ENCODE data around the gene TPCN1. TPM values are rescaled to one million over a fixed set of nuclear protein-coding genes. Genes with fewer than 3 reads are reported as not detected.

TPCN1 gene
- total RNA-seq, 4 donors from 2014 or later = 15.5 to 48.8 (median 34.5) TPM

- H3K27me3 ChIP-seq = no peaks in the 10 kb centered on the region
- DNase-seq = no peak
- TF ChIP-seq POLR2A (IDR thresholded peaks at IDR 0.05) (no peak), CTCF (IDR thresholded peaks at IDR 0.05) (no peak)
- no peak overlapping the region for H3K4me3 ChIP-seq
- intact Hi-C loops (cut with DNase I) = no loop called here
- no peak overlapping the region for H3K27ac ChIP-seq
- WGBS, 2 donors = 57 to 61% methylated on average over 6 of the region's 6 CpGs
- H3K4me1 ChIP-seq = no peaks in the 10 kb centered on the region
- H3K9me3 ChIP-seq = no peaks in the 10 kb centered on the region
- peaks cover 38 to 100% (median 39%) of the 10 kb centered on the region in 3 donors for H3K36me3 ChIP-seq
These were observed 70.8 kb downstream of the TPCN1 start for GRCh38 chr12:113292091-113292490.

GRCh38 chr12:113292547-113292946 is 71.3 kb downstream of the TPCN1 start:
- intact Hi-C loops (cut with DNase I) = no loop called here
- DNase-seq = no peak
- WGBS, 2 donors = 81 to 92% methylated on average over 6 to 7 of the region's 7 CpGs
- Histone ChIP-seq H3K4me3 (no peak overlapping the region), H3K9me3 (no peaks in the 10 kb centered on the region), H3K36me3 (peaks cover 33 to 100% (median 35%) of the 10 kb centered on the region in 3 donors), H3K4me1 (peaks cover 0 to 4% (median 0%) of the 10 kb centered on the region in 3 donors), H3K27ac (no peak overlapping the region), H3K27me3 (no peaks in the 10 kb centered on the region)
- TF ChIP-seq CTCF (IDR thresholded peaks at IDR 0.05) (no peak), POLR2A (IDR thresholded peaks at IDR 0.05) (no peak)

DNA sequence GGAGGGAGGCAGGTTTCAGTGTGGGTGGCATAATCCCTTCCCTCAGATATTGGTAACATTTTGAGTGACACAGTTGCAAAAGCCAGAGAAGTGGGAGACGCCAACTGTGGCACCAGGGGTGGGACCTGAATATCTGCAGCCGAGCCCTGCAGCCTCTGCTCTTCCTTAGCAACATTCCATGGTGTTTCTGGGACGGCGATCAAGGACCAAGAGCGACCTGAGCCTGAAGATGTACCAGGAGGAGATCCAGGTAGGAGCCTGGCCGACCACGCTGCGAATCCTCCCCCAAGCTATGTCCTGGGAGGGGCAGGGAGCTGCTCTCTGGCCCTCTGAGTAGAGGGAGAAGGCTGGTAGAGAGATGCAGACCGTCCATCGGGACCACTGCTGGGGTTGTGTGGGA is 71.8 kb downstream of the TPCN1 start:
- TF ChIP-seq POLR2A (IDR thresholded peaks at IDR 0.05) (no peak), CTCF (IDR thresholded peaks at IDR 0.05) (no peak)
- DNase-seq = no peak
- H3K27ac ChIP-seq = no peak overlapping the region
- 90 to 93% methylated on average over 6 of the region's 10 CpGs for WGBS, 2 donors
- intact Hi-C loops (cut with DNase I) = no loop called here
- peaks cover 29 to 100% (median 32%) of the 10 kb centered on the region in 3 donors for H3K36me3 ChIP-seq
- H3K4me3 ChIP-seq = no peak overlapping the region
- H3K9me3 ChIP-seq = no peaks in the 10 kb centered on the region
- H3K4me1 ChIP-seq = peaks cover 0 to 10% (median 0%) of the 10 kb centered on the region in 3 donors
- no peaks in the 10 kb centered on the region for H3K27me3 ChIP-seq

DNA sequence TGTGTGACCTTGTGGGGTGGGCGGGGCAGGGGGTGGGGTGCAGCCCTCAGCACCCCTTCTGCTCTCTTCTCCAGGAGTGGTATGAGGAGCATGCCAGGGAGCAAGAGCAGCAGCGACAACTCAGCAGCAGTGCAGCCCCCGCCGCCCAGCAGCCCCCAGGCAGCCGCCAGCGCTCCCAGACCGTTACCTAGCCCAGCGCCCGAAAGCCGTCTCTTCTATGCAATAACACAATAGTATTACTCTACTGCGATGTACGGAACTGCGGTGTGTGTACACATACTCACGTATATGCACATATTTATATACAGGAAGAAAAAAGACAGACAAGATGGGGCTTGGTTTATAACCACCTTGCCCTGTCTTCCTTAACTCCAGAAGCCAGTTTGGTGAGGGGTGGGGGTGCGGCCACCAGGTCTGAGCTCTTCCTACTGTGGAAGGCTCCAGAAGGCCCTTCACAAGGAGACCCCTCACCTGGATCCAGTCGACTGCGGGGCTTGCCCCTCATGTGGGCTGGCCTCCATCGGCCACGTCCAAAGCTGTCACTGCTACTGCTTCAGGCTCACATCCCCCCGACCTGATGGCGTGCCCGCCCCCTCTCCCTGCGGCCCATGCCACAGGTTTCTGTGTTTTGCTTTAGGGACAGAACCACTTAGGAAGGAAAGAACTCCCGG is 74.8 kb downstream of the TPCN1 start:
- Histone ChIP-seq H3K27ac (no peak overlapping the region), H3K27me3 (no peaks in the 10 kb centered on the region), H3K4me1 (peaks cover 9 to 33% (median 15%) of the 10 kb centered on the region in 3 donors), H3K36me3 (peaks cover 15 to 82% (median 24%) of the 10 kb centered on the region in 3 donors), H3K9me3 (no peaks in the 10 kb centered on the region), H3K4me3 (no peak overlapping the region)
- DNase-seq = no peak
- intact Hi-C loops (cut with DNase I) = no loop called here
- 90 to 93% methylated on average over 13 to 17 of the region's 24 CpGs for WGBS, 2 donors
- TF ChIP-seq POLR2A (IDR thresholded peaks at IDR 0.05) (no peak), CTCF (IDR thresholded peaks at IDR 0.05) (no peak)

GRCh38 chr12:113296557-113297213 is 75.4 kb downstream of the TPCN1 start:
- Histone ChIP-seq H3K27ac (no peak overlapping the region), H3K27me3 (no peaks in the 10 kb centered on the region), H3K36me3 (peaks cover 12 to 76% (median 18%) of the 10 kb centered on the region in 3 donors), H3K4me1 (peaks cover 9 to 33% (median 15%) of the 10 kb centered on the region in 3 donors), H3K9me3 (no peaks in the 10 kb centered on the region), H3K4me3 (no peak overlapping the region)
- intact Hi-C loops (cut with DNase I) = no loop called here
- no peak for DNase-seq
- WGBS, 2 donors = 82 to 91% methylated on average over 2 to 10 of the region's 23 CpGs
- TF ChIP-seq CTCF (IDR thresholded peaks at IDR 0.05) = no peak
- no peak for TF ChIP-seq POLR2A (IDR thresholded peaks at IDR 0.05)
